Ascending aorta (tissue), 2 donors: ENCODE results near the gene CD47. TPM values are rescaled to one million over a fixed set of nuclear protein-coding genes. Genes with fewer than 3 reads are reported as not detected.
A peak's percentile ranks its signal among the peaks of the same experiment; 100 is the strongest.

Experiments used
- DNase-seq, 2 donors: peaks; one replicate each; pipeline ENCODE4 v3.0.0-alpha.2; 2019; ENCODE audit warnings: low spot score in 2 of 2
- H3K27ac ChIP-seq, 2 donors: fragments of 200-600 bp; sonication (generic); one replicate each; pipeline ENCODE4 v1.5.1; 2016 to 2017; ENCODE audit warnings: mild to moderate bottlenecking in 1 of 2
- H3K27me3 ChIP-seq: fragments of 200-600 bp; sonication (generic); one replicate; pipeline ENCODE4 v1.5.1; 2017
- H3K36me3 ChIP-seq, 2 donors: fragments of 200-600 bp; sonication (generic); one replicate each; pipeline ENCODE4 v1.5.1; 2016
- H3K4me1 ChIP-seq, 2 donors: fragments of 200-600 bp; sonication (generic); one replicate each; pipeline ENCODE4 v1.5.1; 2016 to 2017; ENCODE audit warnings: mild to moderate bottlenecking in 1 of 2
- H3K4me3 ChIP-seq, 2 donors: fragments of 200-600 bp; sonication (generic); one replicate each; pipeline ENCODE4 v1.5.1; 2016 to 2017; ENCODE audit warnings: mild to moderate bottlenecking in 1 of 2
- H3K9me3 ChIP-seq, 2 donors: fragments of 200-600 bp; sonication (generic); one replicate each; pipeline ENCODE4 v1.5.1; 2016
- CTCF ChIP-seq, 3 experiments: fragments of 200-600 bp in 2 of 3; fragments of 450-650 bp in 1 of 3; sonication (generic) in 2 of 3; IDR thresholded peaks; one replicate each; pipeline ENCODE4 v1.5.1; 2016 to 2019; ENCODE audit warnings: antibody characterized with exemption in 3 of 3, mild to moderate bottlenecking in 1 of 3, moderate library complexity in 1 of 3
- intact Hi-C: fragments of 100-400 bp; cut with DNase I; formaldehyde crosslinking; loops from one replicate; pipeline ENCODE4 v1.15.1; 2023
- total RNA-seq: library from RNA; depleted of rRNA; stranded (reverse); fragments of >200 nt; gene quantifications from one replicate; pipeline ENCODE4 v1.1.0, GENCODE V29; 2016

CD47 gene
- total RNA-seq, 1 donor from 2014 or later = 24.5 TPM

- Histone ChIP-seq H3K27ac (no peak overlapping the region), H3K9me3 (no peaks in the 10 kb centered on the region), H3K4me3 (no peak overlapping the region), H3K4me1 (no peaks in the 10 kb centered on the region), H3K27me3 (no peaks in the 10 kb centered on the region), H3K36me3 (no peaks in the 10 kb centered on the region)
- no peak for TF ChIP-seq CTCF (IDR thresholded peaks at IDR 0.05)
- no peak for DNase-seq
- intact Hi-C loops = no loop called here
Measured at GRCh38 chr3:108013141-108014055, 77.4 kb downstream of the CD47 start.

- no peak for DNase-seq
- intact Hi-C loops = no loop called here
- Histone ChIP-seq H3K27ac (no peak overlapping the region), H3K36me3 (no peaks in the 10 kb centered on the region), H3K27me3 (no peaks in the 10 kb centered on the region), H3K4me3 (no peak overlapping the region), H3K9me3 (no peaks in the 10 kb centered on the region), H3K4me1 (no peaks in the 10 kb centered on the region)
- TF ChIP-seq CTCF (IDR thresholded peaks at IDR 0.05) = no peak
Measured at GRCh38 chr3:108012304-108012703, 78.5 kb downstream of the CD47 start.

- TF ChIP-seq CTCF (IDR thresholded peaks at IDR 0.05) = no peak
- H3K4me3 ChIP-seq = no peak overlapping the region
- H3K27me3 ChIP-seq = no peaks in the 10 kb centered on the region
Measured at GRCh38 chr3:108011616-108012015, 79.2 kb downstream of the CD47 start.

GRCh38 chr3:108008931-108009639 is 81.7 kb downstream of the CD47 start:
- peaks cover 0 to 12% of the 10 kb centered on the region in 2 donors for H3K4me1 ChIP-seq
- H3K27ac ChIP-seq = no peak overlapping the region
- no peak for TF ChIP-seq CTCF (IDR thresholded peaks at IDR 0.05)
- H3K36me3 ChIP-seq = no peaks in the 10 kb centered on the region
- intact Hi-C loops = loop anchor here (5.0 kb wide), 1 partner anchor 82 kb away; no protein-coding TSS in a partner anchor
- H3K27me3 ChIP-seq = no peaks in the 10 kb centered on the region
- no peak for DNase-seq
- H3K9me3 ChIP-seq = no peaks in the 10 kb centered on the region
- no peak overlapping the region for H3K4me3 ChIP-seq

More at GRCh38 chr3:108011616-108012015, 79.2 kb downstream of the CD47 start:
- H3K27ac ChIP-seq = no peak overlapping the region
- intact Hi-C loops = no loop called here
- DNase-seq = no peak
- peaks cover 0 to 4% of the 10 kb centered on the region in 2 donors for H3K4me1 ChIP-seq
- no peaks in the 10 kb centered on the region for H3K9me3 ChIP-seq
- H3K36me3 ChIP-seq = no peaks in the 10 kb centered on the region

- Histone ChIP-seq H3K4me3 (no peak overlapping the region), H3K27me3 (no peaks in the 10 kb centered on the region), H3K36me3 (no peaks in the 10 kb centered on the region), H3K27ac (peak overlapping the region in 1 of 2 donors; percentile 11), H3K9me3 (no peaks in the 10 kb centered on the region), H3K4me1 (peaks cover 0 to 12% of the 10 kb centered on the region in 2 donors)
- no peak for TF ChIP-seq CTCF (IDR thresholded peaks at IDR 0.05)
- intact Hi-C loops = loop anchor here (5.0 kb wide), 1 partner anchor 81 kb away; no protein-coding TSS in a partner anchor
- no peak for DNase-seq
Measured at GRCh38 chr3:108008106-108008505, 82.7 kb downstream of the CD47 start.
